Transverse colon (tissue), 4 donors: ENCODE measurements around the gene DGAT2L6. TPM values are rescaled to one million over a fixed set of nuclear protein-coding genes. Genes with fewer than 3 reads are reported as not detected.

Source experiments
- DNase-seq: peaks from one replicate; pipeline ENCODE4 v3.0.0-alpha.2; 2019
- H3K27ac ChIP-seq, 4 donors: fragments of 200-600 bp; sonication (generic); 2 replicates each; pipeline ENCODE4 v1.5.1; 2016 to 2018; ENCODE audit warnings: inconsistent platforms in 4 of 4
- H3K27me3 ChIP-seq: fragments of 200-600 bp; sonication (generic); 2 replicates; pipeline ENCODE4 v1.5.1; 2017; ENCODE audit warnings: inconsistent platforms
- H3K36me3 ChIP-seq, 4 donors: fragments of 200-600 bp; sonication (generic); 2 replicates each; pipeline ENCODE4 v1.5.1; 2017 to 2019; ENCODE audit warnings: inconsistent platforms in 4 of 4
- H3K4me1 ChIP-seq, 4 donors: fragments of 200-600 bp; sonication (generic); 2 replicates each; pipeline ENCODE4 v1.5.1; 2017 to 2020; ENCODE audit warnings: inconsistent platforms in 4 of 4
- H3K4me3 ChIP-seq, 4 donors: fragments of 200-600 bp; sonication (generic); 1 replicate in 1 of 4; 2 replicates in 3 of 4; pipeline versions ENCODE4 v1.5.1 to v1.6.1; 2017 to 2019; ENCODE audit warnings: inconsistent platforms in 4 of 4
- H3K9me3 ChIP-seq, 2 donors: fragments of 200-600 bp; sonication (generic); 2 replicates each; pipeline ENCODE4 v1.5.1; 2017 to 2019; ENCODE audit warnings: inconsistent platforms in 2 of 2
- EP300 ChIP-seq: sonication (generic); formaldehyde crosslinking; IDR thresholded peaks from one replicate; pipeline ENCODE4 v1.6.1; 2017; ENCODE audit warnings: antibody characterized with exemption, low read depth
- POLR2A ChIP-seq: fragments of 450-650 bp; IDR thresholded peaks from one replicate; pipeline ENCODE4 v1.6.1; 2016; ENCODE audit warnings: antibody characterized with exemption, mild to moderate bottlenecking, moderate library complexity
- POLR2AphosphoS5 ChIP-seq, 3 donors: sonication (generic); formaldehyde crosslinking; IDR thresholded peaks; one replicate each; pipeline ENCODE4 v1.6.1; 2016; ENCODE audit warnings: antibody characterized with exemption in 3 of 3
- WGBS, 2 donors: methylation state at CpG; one replicate each; pipeline ENCODE4 v1.1.5; 2018; ENCODE audit warnings: low coverage in 1 of 2; 5-methylcytosine and 5-hydroxymethylcytosine counted together
- in situ Hi-C, 4 donors: fragments of 200-750 bp; cut with MboI; loops; one replicate each; pipeline versions ENCODE4 v1.15.0 to v1.15.1; 2017; ENCODE audit warnings: low sequenced_read_pairs in 3 of 4, low pct_ligation_motif_present in 1 of 4, low pct_unique_long_range_greater_than_20kb in 1 of 4
- intact Hi-C: fragments of 100-400 bp; cut with DNase I; formaldehyde crosslinking; loops from one replicate; pipeline ENCODE4 v1.15.1; 2023; ENCODE audit warnings: low total_unique reads
- total RNA-seq, 4 donors: library from RNA; depleted of rRNA; stranded (reverse); fragments of >200 nt; gene quantifications; one replicate each; pipeline ENCODE4 v1.1.0, GENCODE V29; 2016
- TF ChIP-seq, protein P1 (sequence below), 5 experiments: fragments of 200-600 bp in 3 of 5; fragments of 450-650 bp in 2 of 5; sonication (generic) in 3 of 5; IDR thresholded peaks; 1 replicate in 2 of 5; 2 replicates in 3 of 5; pipeline ENCODE4 v1.5.1; 2016 to 2017; ENCODE audit warnings: antibody characterized with exemption in 5 of 5, inconsistent platforms in 3 of 5, mild to moderate bottlenecking in 2 of 5, moderate library complexity in 1 of 5

The DGAT2L6 gene
- total RNA-seq, 4 donors from 2014 or later = not detected

DNA sequence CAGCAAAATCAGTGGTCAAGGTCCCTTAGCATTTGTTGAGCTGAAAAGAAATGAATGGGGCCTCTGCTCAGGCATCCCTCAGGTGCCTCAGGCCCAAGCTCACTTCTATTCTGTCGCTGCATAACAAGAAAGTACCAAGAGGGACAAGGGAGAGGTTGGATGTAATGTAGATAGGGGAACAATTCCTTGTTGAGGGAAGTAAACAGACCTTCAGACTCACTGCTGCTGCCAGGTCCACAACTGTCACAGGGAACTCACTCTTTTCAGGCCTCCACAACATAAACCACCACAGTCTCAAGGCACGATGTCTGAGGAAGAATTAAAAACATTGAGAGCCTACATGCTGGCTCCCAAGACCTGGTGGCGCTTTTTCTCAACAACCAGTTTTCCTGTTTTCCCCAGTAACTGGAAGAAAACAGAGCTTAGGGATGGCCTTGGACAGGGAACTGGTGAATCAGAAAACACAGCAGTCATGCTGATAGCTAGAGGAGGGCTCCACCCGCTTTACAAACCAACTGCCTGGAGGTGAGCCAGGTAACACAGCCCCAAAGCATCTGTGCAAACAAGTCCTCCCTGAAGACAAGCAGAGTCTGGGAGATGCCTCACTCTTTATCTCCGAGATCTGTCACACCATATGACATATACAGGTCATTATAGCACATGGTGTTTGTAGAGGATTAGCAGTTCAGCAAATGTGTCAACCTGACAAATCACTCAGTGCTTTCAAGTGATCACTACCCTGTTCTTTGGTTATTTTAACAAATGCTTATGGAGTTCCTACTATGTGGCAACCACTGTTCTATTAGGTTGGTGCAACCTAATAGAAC, 42.9 kb downstream of the DGAT2L6 start:
- no peak overlapping the region for H3K4me3 ChIP-seq
- TF ChIP-seq EP300 = no peak
- no peak for TF ChIP-seq POLR2A
- TF ChIP-seq POLR2AphosphoS5 (IDR thresholded peaks at IDR 0.05) = peak in 1 of 3 donors; percentile 8
- TF ChIP-seq, protein P1, sequence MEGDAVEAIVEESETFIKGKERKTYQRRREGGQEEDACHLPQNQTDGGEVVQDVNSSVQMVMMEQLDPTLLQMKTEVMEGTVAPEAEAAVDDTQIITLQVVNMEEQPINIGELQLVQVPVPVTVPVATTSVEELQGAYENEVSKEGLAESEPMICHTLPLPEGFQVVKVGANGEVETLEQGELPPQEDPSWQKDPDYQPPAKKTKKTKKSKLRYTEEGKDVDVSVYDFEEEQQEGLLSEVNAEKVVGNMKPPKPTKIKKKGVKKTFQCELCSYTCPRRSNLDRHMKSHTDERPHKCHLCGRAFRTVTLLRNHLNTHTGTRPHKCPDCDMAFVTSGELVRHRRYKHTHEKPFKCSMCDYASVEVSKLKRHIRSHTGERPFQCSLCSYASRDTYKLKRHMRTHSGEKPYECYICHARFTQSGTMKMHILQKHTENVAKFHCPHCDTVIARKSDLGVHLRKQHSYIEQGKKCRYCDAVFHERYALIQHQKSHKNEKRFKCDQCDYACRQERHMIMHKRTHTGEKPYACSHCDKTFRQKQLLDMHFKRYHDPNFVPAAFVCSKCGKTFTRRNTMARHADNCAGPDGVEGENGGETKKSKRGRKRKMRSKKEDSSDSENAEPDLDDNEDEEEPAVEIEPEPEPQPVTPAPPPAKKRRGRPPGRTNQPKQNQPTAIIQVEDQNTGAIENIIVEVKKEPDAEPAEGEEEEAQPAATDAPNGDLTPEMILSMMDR (IDR thresholded peaks at IDR 0.05) = no peak
- no peaks in the 10 kb centered on the region for H3K27me3 ChIP-seq
- intact Hi-C loops = no loop called here
- peak overlapping the region in 3 of 4 donors; percentile 19 to 59 (median 54) for H3K27ac ChIP-seq
- peak; percentile 25 for DNase-seq
- in situ Hi-C loops = no loop called here
- no peaks in the 10 kb centered on the region for H3K9me3 ChIP-seq
- 50% methylated on average over 5 of the region's 5 CpGs; no CpG with 5 or more reads in 1 of the 2 donors for WGBS, 2 donors
- no peaks in the 10 kb centered on the region for H3K4me1 ChIP-seq
- no peaks in the 10 kb centered on the region for H3K36me3 ChIP-seq

DNA sequence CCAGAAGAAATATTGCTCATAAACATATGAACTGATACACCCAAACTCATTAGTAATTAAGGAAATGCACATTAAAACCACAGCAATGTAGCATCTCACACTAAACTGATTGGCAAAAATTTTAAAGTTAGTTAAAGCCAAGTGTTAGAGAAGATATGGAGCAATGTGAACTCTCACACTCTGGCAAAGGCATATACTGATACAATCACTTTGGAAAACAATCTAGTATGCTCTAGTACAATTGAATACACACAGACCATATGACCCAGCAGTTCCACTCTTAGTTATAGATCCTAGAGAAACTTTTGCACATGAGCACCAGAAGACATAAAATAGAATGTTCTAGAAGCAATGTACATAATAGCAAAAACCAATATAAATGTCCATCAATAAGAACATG, 48.8 kb downstream of the DGAT2L6 start:
- Histone ChIP-seq H3K27ac (no peak overlapping the region), H3K4me3 (no peak overlapping the region), H3K27me3 (no peaks in the 10 kb centered on the region), H3K4me1 (no peaks in the 10 kb centered on the region), H3K9me3 (no peaks in the 10 kb centered on the region), H3K36me3 (no peaks in the 10 kb centered on the region)
- no peak for DNase-seq
- intact Hi-C loops = no loop called here
- no peak for TF ChIP-seq POLR2A
- no peak for TF ChIP-seq POLR2AphosphoS5 (IDR thresholded peaks at IDR 0.05)
- TF ChIP-seq, protein P1 (IDR thresholded peaks at IDR 0.05) = no peak
- no peak for TF ChIP-seq EP300
- in situ Hi-C loops = no loop called here

DNA sequence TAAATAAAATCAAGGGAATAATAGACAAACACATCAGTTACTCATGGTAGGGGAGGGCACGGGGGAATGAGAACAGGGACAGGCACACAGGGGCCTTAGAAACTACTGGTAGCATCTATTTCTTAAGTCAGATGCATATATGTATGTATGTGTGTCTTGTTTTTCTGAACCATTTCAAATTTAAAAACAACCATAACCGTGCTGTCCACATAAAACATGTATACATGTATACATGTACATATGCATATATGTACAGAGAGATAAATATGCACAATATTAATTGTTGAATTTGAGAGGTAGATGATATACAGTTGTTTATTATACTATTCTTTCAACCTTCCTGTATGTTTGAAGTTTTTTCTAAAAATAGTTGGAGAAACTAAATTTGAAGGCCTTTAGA, 49.4 kb downstream of the DGAT2L6 start:
- DNase-seq = no peak
- H3K27me3 ChIP-seq = no peaks in the 10 kb centered on the region
- in situ Hi-C loops (no loop called here), intact Hi-C loops (no loop called here)
- no peak overlapping the region for H3K27ac ChIP-seq
- H3K4me3 ChIP-seq = no peak overlapping the region
- 62 to 86% methylated on average over 2 of the region's 2 CpGs for WGBS, 2 donors
- TF ChIP-seq, protein P1 (IDR thresholded peaks at IDR 0.05) = no peak
- no peak for TF ChIP-seq POLR2AphosphoS5 (IDR thresholded peaks at IDR 0.05)
- no peak for TF ChIP-seq POLR2A
- no peak for TF ChIP-seq EP300
- no peaks in the 10 kb centered on the region for H3K9me3 ChIP-seq
- H3K4me1 ChIP-seq = no peaks in the 10 kb centered on the region
- no peaks in the 10 kb centered on the region for H3K36me3 ChIP-seq

DNA sequence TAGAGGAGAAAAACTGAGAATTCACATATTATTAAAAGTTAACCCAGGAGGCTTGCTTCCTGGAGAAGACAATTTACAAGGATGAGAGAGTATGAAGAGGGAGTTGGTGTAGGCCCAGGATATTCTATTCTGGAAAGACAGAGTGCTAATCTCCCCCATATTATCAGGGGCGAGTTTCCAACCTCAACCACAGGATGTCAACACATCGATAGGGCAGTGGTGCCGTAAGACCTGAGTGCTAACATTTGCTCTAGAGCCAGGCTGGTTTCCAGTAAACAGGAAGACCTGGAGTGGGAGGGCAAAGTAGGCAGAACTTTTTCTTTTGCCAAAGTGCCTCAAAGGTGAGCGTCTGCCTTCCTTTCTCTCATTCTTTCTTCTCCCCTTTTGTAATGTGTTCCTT, 54.4 kb downstream of the DGAT2L6 start:
- Histone ChIP-seq H3K36me3 (no peaks in the 10 kb centered on the region), H3K27me3 (no peaks in the 10 kb centered on the region), H3K9me3 (no peaks in the 10 kb centered on the region), H3K27ac (no peak overlapping the region), H3K4me3 (no peak overlapping the region), H3K4me1 (no peaks in the 10 kb centered on the region)
- DNase-seq = no peak
- intact Hi-C loops (no loop called here), in situ Hi-C loops (no loop called here)
- 77% methylated on average over 4 of the region's 4 CpGs; no CpG with 5 or more reads in 1 of the 2 donors for WGBS, 2 donors
- TF ChIP-seq POLR2AphosphoS5 (IDR thresholded peaks at IDR 0.05) (no peak), EP300 (no peak), POLR2A (no peak)
- TF ChIP-seq, protein P1 (IDR thresholded peaks at IDR 0.05) = no peak
